Erythroblast (primary cell): ENCODE measurements around the gene CNDP1.
"Not testable (repeated sequence)": the region's sequence is repeated elsewhere in the genome, so short reads cannot be mapped to it uniquely, and the experiment has no call there.

Experiments
- DNase-seq, 2 experiments: peaks; one replicate each; lab custom pipeline; 2025; lab: John Stamatoyannopoulos, UW
- GATA1 ChIP-seq: IDR thresholded peaks from 2 replicates; pipeline ENCODE4 v1.6.1; 2011; ENCODE audit warnings: low read depth, mild to moderate bottlenecking, control low read depth, low read length, moderate library complexity
- POLR2A ChIP-seq: IDR thresholded peaks from 2 replicates; pipeline ENCODE4 v1.6.1; 2011; ENCODE audit warnings: mild to moderate bottlenecking, low read length

Gene CNDP1

GRCh38 chr18:74498712-74499627 lies 35.3 kb upstream of the CNDP1 start:
- DNase-seq: peak; percentile 52 to 70
- no peak for TF ChIP-seq POLR2A

GRCh38 chr18:74499633-74500032 lies 34.7 kb upstream of the CNDP1 start:
- DNase-seq: peak; percentile 69 to 75
- TF ChIP-seq POLR2A (no peak), GATA1 (no peak)

GRCh38 chr18:74500372-74500771 lies 33.9 kb upstream of the CNDP1 start:
- TF ChIP-seq POLR2A (no peak), GATA1 (no peak)
- no peak for DNase-seq

GRCh38 chr18:74500774-74501173 lies 33.5 kb upstream of the CNDP1 start:
- not testable (repeated sequence) for DNase-seq

GRCh38 chr18:74501386-74501785 lies 32.9 kb upstream of the CNDP1 start:
- DNase-seq: no peak
- TF ChIP-seq GATA1 (no peak), POLR2A (no peak)

- DNase-seq: no peak
- no peak for TF ChIP-seq GATA1
- TF ChIP-seq POLR2A: no peak
Observed at GRCh38 chr18:74503137-74503536, 31.2 kb upstream of the CNDP1 start.

- DNase-seq: no peak
- TF ChIP-seq GATA1 (no peak), POLR2A (no peak)
Observed at GRCh38 chr18:74505776-74506175, 28.5 kb upstream of the CNDP1 start.

GRCh38 chr18:74506448-74507084 lies 27.7 kb upstream of the CNDP1 start:
- DNase-seq: no peak
- TF ChIP-seq GATA1 (no peak), POLR2A (no peak)

GRCh38 chr18:74507097-74507881 lies 27.0 kb upstream of the CNDP1 start:
- no peak for DNase-seq
- TF ChIP-seq GATA1 (no peak), POLR2A (no peak)

GRCh38 chr18:74507927-74508326 lies 26.4 kb upstream of the CNDP1 start:
- DNase-seq: no peak
- TF ChIP-seq GATA1 (no peak), POLR2A (no peak)

- TF ChIP-seq POLR2A (no peak), GATA1 (no peak)
- no peak for DNase-seq
Observed at GRCh38 chr18:74508366-74508765, 25.9 kb upstream of the CNDP1 start.

- DNase-seq: peak; percentile 23 to 51
- TF ChIP-seq GATA1 (no peak), POLR2A (no peak)
Observed at GRCh38 chr18:74508821-74509225, 25.5 kb upstream of the CNDP1 start.

- DNase-seq: peak in 1 of 2 experiments; percentile 12
- TF ChIP-seq GATA1 (no peak), POLR2A (no peak)
Observed at GRCh38 chr18:74509856-74510769, 24.2 kb upstream of the CNDP1 start.

GRCh38 chr18:74510770-74511095 lies 23.6 kb upstream of the CNDP1 start:
- TF ChIP-seq GATA1 (no peak), POLR2A (no peak)
- no peak for DNase-seq
